Coronary artery (tissue), 2 donors: ENCODE measurements around the gene ARMC12.
"Not testable (repeated sequence)": the region's sequence is repeated elsewhere in the genome, so short reads cannot be mapped to it uniquely, and the experiment has no call there.

Experiments
- DNase-seq: peaks from one replicate; pipeline ENCODE4 v3.0.0-alpha.2; 2017; ENCODE audit warnings: low spot score
- H3K27ac ChIP-seq, 2 donors: fragments of 200-600 bp; sonication (generic); one replicate each; pipeline ENCODE4 v1.5.1; 2016 to 2019
- H3K4me3 ChIP-seq: fragments of 200-600 bp; sonication (generic); 2 replicates; pipeline ENCODE4 v1.5.1; 2016; ENCODE audit warnings: mild to moderate bottlenecking, moderate library complexity
- CTCF ChIP-seq: fragments of 200-600 bp; sonication (generic); IDR thresholded peaks from one replicate; pipeline ENCODE4 v1.5.1; 2019; ENCODE audit warnings: antibody characterized with exemption

ARMC12 gene

GRCh38 chr6:35694462-35694861 is 42.4 kb upstream of the ARMC12 start:
- no peak overlapping the region for H3K27ac ChIP-seq
- H3K4me3 ChIP-seq = no peak overlapping the region
- no peak for TF ChIP-seq CTCF
- DNase-seq = no peak

GRCh38 chr6:35698430-35698829 is 38.4 kb upstream of the ARMC12 start:
- H3K27ac ChIP-seq, DNase-seq, H3K4me3 ChIP-seq: not testable (repeated sequence)

- no peak overlapping the region for H3K4me3 ChIP-seq
- no peak for TF ChIP-seq CTCF
- no peak overlapping the region for H3K27ac ChIP-seq
- DNase-seq = no peak
Measured at GRCh38 chr6:35698858-35699257, 38.0 kb upstream of the ARMC12 start.

- Histone ChIP-seq H3K4me3 (no peak overlapping the region), H3K27ac (no peak overlapping the region)
- no peak for DNase-seq
- no peak for TF ChIP-seq CTCF
Measured at GRCh38 chr6:35703554-35703953, 33.3 kb upstream of the ARMC12 start.

GRCh38 chr6:35706468-35706867 is 30.4 kb upstream of the ARMC12 start:
- TF ChIP-seq CTCF = no peak
- no peak overlapping the region for H3K4me3 ChIP-seq
- DNase-seq = no peak
- no peak overlapping the region for H3K27ac ChIP-seq

GRCh38 chr6:35707714-35708407 is 29.0 kb upstream of the ARMC12 start:
- TF ChIP-seq CTCF = no peak

GRCh38 chr6:35708585-35708984 is 28.2 kb upstream of the ARMC12 start:
- Histone ChIP-seq H3K4me3 (no peak overlapping the region), H3K27ac (no peak overlapping the region)
- no peak for TF ChIP-seq CTCF
- DNase-seq = no peak

More at GRCh38 chr6:35707714-35708407, 29.0 kb upstream of the ARMC12 start:
- H3K4me3 ChIP-seq = no peak overlapping the region
- H3K27ac ChIP-seq = no peak overlapping the region
- no peak for DNase-seq
